CD14-positive monocyte (primary cell): Measurements from ENCODE around the gene ZCCHC4. TPM values are rescaled to one million over a fixed set of nuclear protein-coding genes. Genes with fewer than 3 reads are reported as not detected.
"Not testable (repeated sequence)": the region's sequence is repeated elsewhere in the genome, so short reads cannot be mapped to it uniquely, and the experiment has no call there.

Experiments
- DNase-seq, 3 donors: peaks; one replicate each; pipeline ENCODE4 v3.0.0-alpha.2; 2011 to 2022
- H2AFZ ChIP-seq: 2 replicates; pipeline ENCODE4 v1.6.0; 2012; ENCODE audit warnings: mild to moderate bottlenecking, low read depth, low read length, inconsistent platforms; ENCODE audit not compliant: insufficient read depth, poor library complexity, severe bottlenecking
- H3K27ac ChIP-seq, 2 donors: 1 replicate in 1 of 2; 2 replicates in 1 of 2; pipeline ENCODE4 v1.5.1; 2012 to 2013; ENCODE audit warnings: low read length in 2 of 2, control low read depth in 1 of 2, inconsistent platforms in 1 of 2, low read depth in 1 of 2, mild to moderate bottlenecking in 1 of 2
- H3K27me3 ChIP-seq, 2 donors: one replicate each; pipeline versions ENCODE4 v1.6.0 to v1.6.1; 2011 to 2013; ENCODE audit warnings: low read length in 2 of 2; ENCODE audit not compliant: control insufficient read depth in 2 of 2, insufficient read depth in 2 of 2
- H3K36me3 ChIP-seq, 2 donors: replicated peaks in 1 of 2; 1 replicate in 1 of 2; 2 replicates in 1 of 2; pipeline versions ENCODE4 v1.5.1 to v1.6.1; 2012 to 2013; ENCODE audit warnings: low read length in 2 of 2, control low read depth in 1 of 2, inconsistent platforms in 1 of 2, mild to moderate bottlenecking in 1 of 2; ENCODE audit not compliant: insufficient read depth in 2 of 2, control insufficient read depth in 1 of 2
- H3K4me1 ChIP-seq, 2 donors: 1 replicate in 1 of 2; 2 replicates in 1 of 2; pipeline versions ENCODE4 v1.5.1 to v1.6.1; 2012 to 2013; ENCODE audit warnings: low read length in 2 of 2, control low read depth in 1 of 2, inconsistent platforms in 1 of 2, mild to moderate bottlenecking in 1 of 2, moderate library complexity in 1 of 2; ENCODE audit not compliant: insufficient read depth in 2 of 2, control insufficient read depth in 1 of 2
- H3K4me2 ChIP-seq: replicated peaks from 2 replicates; pipeline ENCODE3; 2012; ENCODE audit warnings: low read length, moderate library complexity, mild to moderate bottlenecking; ENCODE audit not compliant: poor library complexity, severe bottlenecking; ENCODE audit errors: extremely low read depth
- H3K4me3 ChIP-seq, 3 experiments: fragments of 200-600 bp in 1 of 3; sonication (generic) in 1 of 3; replicated peaks in 1 of 3; 1 replicate in 2 of 3; 2 replicates in 1 of 3; pipeline ENCODE4 v1.5.1; 2011 to 2013; ENCODE audit warnings: low read length in 3 of 3, mild to moderate bottlenecking in 3 of 3, control low read depth in 2 of 3, low read depth in 2 of 3, inconsistent platforms in 1 of 3, moderate library complexity in 1 of 3
- H3K79me2 ChIP-seq: 2 replicates; pipeline ENCODE4 v1.6.0; 2012; ENCODE audit warnings: mild to moderate bottlenecking, control low read depth, inconsistent platforms, low read length, moderate library complexity; ENCODE audit not compliant: insufficient read depth
- H3K9ac ChIP-seq: 2 replicates; pipeline ENCODE4 v1.6.0; 2017; ENCODE audit warnings: low read length, mild to moderate bottlenecking; ENCODE audit not compliant: insufficient read depth, poor library complexity, severe bottlenecking
- H3K9me3 ChIP-seq, 2 donors: replicated peaks in 1 of 2; 1 replicate in 1 of 2; 2 replicates in 1 of 2; pipeline versions ENCODE4 v1.5.1 to v1.6.1; 2012 to 2013; ENCODE audit warnings: low read length in 2 of 2, control low read depth in 1 of 2; ENCODE audit not compliant: control insufficient read depth in 1 of 2, insufficient read depth in 1 of 2
- H4K20me1 ChIP-seq: 2 replicates; pipeline ENCODE4 v1.6.0; 2012; ENCODE audit warnings: mild to moderate bottlenecking, low read length, control low read depth, moderate library complexity; ENCODE audit not compliant: insufficient read depth
- H3K27ac Mint-ChIP-seq, 7 donors: one replicate each; pipeline ENCODE4 v1.8.0; 2020; ENCODE audit warnings: mild to moderate bottlenecking in 7 of 7, mixed read lengths in 7 of 7, moderate library complexity in 6 of 7, inconsistent platforms in 2 of 7
- H3K27me3 Mint-ChIP-seq, 3 donors: one replicate each; pipeline ENCODE4 v1.8.0; 2021 to 2022; ENCODE audit warnings: low read depth in 3 of 3, mild to moderate bottlenecking in 3 of 3, mixed read lengths in 3 of 3, moderate library complexity in 3 of 3, inconsistent platforms in 1 of 3
- H3K36me3 Mint-ChIP-seq, 2 donors: one replicate each; pipeline ENCODE4 v1.8.0; 2020; ENCODE audit warnings: mixed read lengths in 2 of 2, inconsistent platforms in 1 of 2, mild to moderate bottlenecking in 1 of 2
- H3K4me1 Mint-ChIP-seq: one replicate; pipeline ENCODE4 v1.8.0; 2020; ENCODE audit warnings: mild to moderate bottlenecking, mixed read lengths
- H3K4me3 Mint-ChIP-seq, 2 donors: one replicate each; pipeline ENCODE4 v1.8.0; 2020; ENCODE audit warnings: mild to moderate bottlenecking in 2 of 2, mixed read lengths in 2 of 2, moderate library complexity in 1 of 2
- H3K9me3 Mint-ChIP-seq, 7 donors: one replicate each; pipeline ENCODE4 v1.8.0; 2020 to 2022; ENCODE audit warnings: mixed read lengths in 7 of 7, mild to moderate bottlenecking in 6 of 7, moderate library complexity in 6 of 7, inconsistent platforms in 2 of 7
- CTCF ChIP-seq: fragments of 200-600 bp; IDR thresholded peaks from one replicate; pipeline ENCODE4 v1.8.0; 2022; ENCODE audit warnings: antibody characterized with exemption, mild to moderate bottlenecking
- WGBS: methylation state at CpG from one replicate; pipeline ENCODE4 v1.1.5; 2013; ENCODE audit warnings: missing lambda C conversion rate; ENCODE audit not compliant: insufficient coverage; 5-methylcytosine and 5-hydroxymethylcytosine counted together
- intact Hi-C, 2 donors: fragments of 100-400 bp; cut with micrococcal nuclease; formaldehyde crosslinking; loops; one replicate each; pipeline versions ENCODE4 v1.15.0 to v1.15.1; 2023
- polyA plus RNA-seq, 3 donors: library from polyadenylated mRNA; depleted of rRNA in 1 of 3; unstranded in 2 of 3; stranded (reverse) in 1 of 3; fragments of 300-500 nt in 2 of 3; fragments of >200 nt in 1 of 3; fragmentation: Illumina TruSeq in 2 of 3; gene quantifications; 1 replicate in 2 of 3; 2 replicates in 1 of 3; pipeline ENCODE4 v1.2.3, GENCODE V29; 2012 to 2021

The ZCCHC4 gene
- polyA plus RNA-seq, 3 donors, result 1.6 to 3.5 (median 3.4) TPM

DNA sequence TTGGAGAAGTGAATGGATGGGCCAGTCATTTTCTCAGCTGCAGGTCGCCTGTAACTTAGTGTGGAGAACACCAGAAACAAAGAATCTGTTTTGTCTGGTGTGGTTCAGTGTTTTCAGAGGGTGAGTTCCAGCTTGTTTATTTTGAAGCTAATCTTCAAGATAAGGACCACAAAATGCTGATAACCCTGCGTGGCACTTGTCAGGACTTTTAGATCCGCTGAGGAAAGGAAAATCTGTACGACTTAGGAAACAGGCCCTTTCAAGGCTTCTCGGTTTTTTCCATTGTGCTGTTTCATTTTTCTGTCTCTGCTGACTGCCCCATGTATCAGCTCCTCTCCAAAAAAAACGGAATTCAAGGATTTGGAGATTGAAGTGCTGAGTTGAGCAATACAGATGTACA lies 55.7 kb downstream of the ZCCHC4 start:
- Histone ChIP-seq H3K4me3 (no peak overlapping the region), H3K27ac (no peak overlapping the region), H3K9ac (no peak overlapping the region), H3K36me3 (peaks cover 7 to 34% of the 10 kb centered on the region in 2 donors), H3K27me3 (no peaks in the 10 kb centered on the region), H3K79me2 (no peaks in the 10 kb centered on the region), H4K20me1 (no peaks in the 10 kb centered on the region), H3K9me3 (no peaks in the 10 kb centered on the region), H3K4me2 (no peak overlapping the region), H2AFZ (no peak overlapping the region), H3K4me1 (no peaks in the 10 kb centered on the region)
- Mint-ChIP-seq H3K4me1 (peaks cover 6% of the 10 kb centered on the region), H3K27me3 (no peaks in the 10 kb centered on the region), H3K27ac (no peak overlapping the region), H3K9me3 (no peaks in the 10 kb centered on the region), H3K4me3 (no peak overlapping the region), H3K36me3 (peaks cover 22 to 26% of the 10 kb centered on the region in 2 donors)
- no peak for DNase-seq
- intact Hi-C loops, result no loop called here
- 89% methylated on average over 5 of the region's 6 CpGs for WGBS
- no peak for TF ChIP-seq CTCF

DNA sequence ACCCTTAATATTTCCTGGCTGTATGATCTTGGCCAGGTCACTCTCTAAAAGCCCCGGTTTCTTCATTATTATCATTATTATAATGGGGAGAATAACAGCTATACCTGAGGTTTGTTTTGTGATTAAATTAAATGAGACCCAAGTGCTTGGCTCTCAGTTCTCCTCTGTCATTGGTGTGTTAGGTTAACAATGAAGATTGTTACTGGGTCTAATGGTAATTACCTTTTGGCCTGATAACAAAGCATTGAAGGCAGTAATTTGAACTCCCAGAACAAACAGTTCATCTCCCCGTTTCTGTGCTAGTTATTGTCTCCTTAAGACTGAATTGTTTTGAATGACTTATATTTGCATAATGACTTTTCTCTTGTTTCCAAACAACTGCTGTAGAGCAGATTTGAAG lies 57.7 kb downstream of the ZCCHC4 start:
- intact Hi-C loops, result loop anchor here in 1 of 2 donors (10.0 kb wide), 2 partner anchors 55 to 205 kb away; partner anchors contain the start of genes SEPSECS and ZCCHC4
- TF ChIP-seq CTCF, result no peak
- WGBS, result no CpG with 5 or more reads among the region's 2 CpGs

GRCh38 chr4:25372549-25372948 lies 60.0 kb downstream of the ZCCHC4 start:
- H3K27ac ChIP-seq, H3K4me3 Mint-ChIP-seq, H2AFZ ChIP-seq, H3K27me3 Mint-ChIP-seq, H3K27ac Mint-ChIP-seq, H4K20me1 ChIP-seq, H3K9me3 ChIP-seq, H3K9ac ChIP-seq, DNase-seq, H3K9me3 Mint-ChIP-seq, H3K4me3 ChIP-seq, H3K79me2 ChIP-seq, H3K4me1 ChIP-seq, H3K4me2 ChIP-seq, H3K27me3 ChIP-seq, H3K4me1 Mint-ChIP-seq: not testable (repeated sequence)
- peaks cover 3 to 25% of the 10 kb centered on the region in 2 donors for H3K36me3 ChIP-seq
- intact Hi-C loops, result loop anchor here in 1 of 2 donors (10.0 kb wide), 2 partner anchors 58 to 208 kb away; partner anchors contain the start of genes SEPSECS and ZCCHC4
- H3K36me3 Mint-ChIP-seq, result peaks cover 12 to 16% of the 10 kb centered on the region in 2 donors
- no CpG with 5 or more reads among the region's 9 CpGs for WGBS

More for the DNA sequence above, 57.7 kb downstream of the ZCCHC4 start:
- H3K4me2 ChIP-seq, result no peak overlapping the region
- H3K4me1 ChIP-seq, result no peaks in the 10 kb centered on the region
- Mint-ChIP-seq H3K4me3 (no peak overlapping the region), H3K27ac (no peak overlapping the region), H3K27me3 (no peaks in the 10 kb centered on the region), H3K4me1 (peaks cover 6% of the 10 kb centered on the region), H3K9me3 (no peaks in the 10 kb centered on the region), H3K36me3 (peaks cover 15 to 16% of the 10 kb centered on the region in 2 donors)
- no peaks in the 10 kb centered on the region for H3K27me3 ChIP-seq
- no peak overlapping the region for H3K27ac ChIP-seq
- H3K9ac ChIP-seq, result no peak overlapping the region
- DNase-seq, result no peak
- no peak overlapping the region for H3K4me3 ChIP-seq
- H4K20me1 ChIP-seq, result no peaks in the 10 kb centered on the region
- H3K79me2 ChIP-seq, result no peaks in the 10 kb centered on the region
- H2AFZ ChIP-seq, result no peak overlapping the region
- peaks cover 3 to 25% of the 10 kb centered on the region in 2 donors for H3K36me3 ChIP-seq
- no peaks in the 10 kb centered on the region for H3K9me3 ChIP-seq
